ENCODE measurements around the gene WDFY2. TPM values are rescaled to one million over a fixed set of nuclear protein-coding genes. Genes with fewer than 3 reads are reported as not detected.

The WDFY2 gene
- total and polyA plus RNA-seq, 4 donors: 3.4 to 10.5 (median 5.8) TPM

DNA sequence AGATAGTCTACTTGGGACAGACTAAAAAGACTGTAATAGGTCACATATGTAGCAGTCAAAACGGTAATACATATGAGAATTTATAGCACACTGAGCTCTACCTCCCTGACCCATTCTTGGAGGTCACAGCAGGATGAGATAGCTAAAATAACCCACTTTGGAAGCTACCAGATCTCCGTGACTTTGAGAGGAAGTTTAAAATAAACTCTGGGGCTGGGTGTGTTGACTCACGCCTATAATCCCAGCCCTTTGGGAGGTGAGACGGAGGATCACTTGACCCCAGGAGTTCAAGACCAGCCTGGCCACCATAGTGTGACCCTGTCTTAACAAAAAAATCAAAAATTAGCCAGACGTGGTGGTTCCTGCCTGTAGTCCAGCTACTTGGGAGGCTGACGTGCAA lies 174.4 kb downstream of the WDFY2 start (continued):
- TF ChIP-seq, protein P1, sequence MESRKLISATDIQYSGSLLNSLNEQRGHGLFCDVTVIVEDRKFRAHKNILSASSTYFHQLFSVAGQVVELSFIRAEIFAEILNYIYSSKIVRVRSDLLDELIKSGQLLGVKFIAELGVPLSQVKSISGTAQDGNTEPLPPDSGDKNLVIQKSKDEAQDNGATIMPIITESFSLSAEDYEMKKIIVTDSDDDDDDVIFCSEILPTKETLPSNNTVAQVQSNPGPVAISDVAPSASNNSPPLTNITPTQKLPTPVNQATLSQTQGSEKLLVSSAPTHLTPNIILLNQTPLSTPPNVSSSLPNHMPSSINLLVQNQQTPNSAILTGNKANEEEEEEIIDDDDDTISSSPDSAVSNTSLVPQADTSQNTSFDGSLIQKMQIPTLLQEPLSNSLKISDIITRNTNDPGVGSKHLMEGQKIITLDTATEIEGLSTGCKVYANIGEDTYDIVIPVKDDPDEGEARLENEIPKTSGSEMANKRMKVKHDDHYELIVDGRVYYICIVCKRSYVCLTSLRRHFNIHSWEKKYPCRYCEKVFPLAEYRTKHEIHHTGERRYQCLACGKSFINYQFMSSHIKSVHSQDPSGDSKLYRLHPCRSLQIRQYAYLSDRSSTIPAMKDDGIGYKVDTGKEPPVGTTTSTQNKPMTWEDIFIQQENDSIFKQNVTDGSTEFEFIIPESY (IDR thresholded peaks at IDR 0.05): no peak
- TF ChIP-seq JUND (IDR thresholded peaks at IDR 0.05): no peak
- TF ChIP-seq, protein P2, sequence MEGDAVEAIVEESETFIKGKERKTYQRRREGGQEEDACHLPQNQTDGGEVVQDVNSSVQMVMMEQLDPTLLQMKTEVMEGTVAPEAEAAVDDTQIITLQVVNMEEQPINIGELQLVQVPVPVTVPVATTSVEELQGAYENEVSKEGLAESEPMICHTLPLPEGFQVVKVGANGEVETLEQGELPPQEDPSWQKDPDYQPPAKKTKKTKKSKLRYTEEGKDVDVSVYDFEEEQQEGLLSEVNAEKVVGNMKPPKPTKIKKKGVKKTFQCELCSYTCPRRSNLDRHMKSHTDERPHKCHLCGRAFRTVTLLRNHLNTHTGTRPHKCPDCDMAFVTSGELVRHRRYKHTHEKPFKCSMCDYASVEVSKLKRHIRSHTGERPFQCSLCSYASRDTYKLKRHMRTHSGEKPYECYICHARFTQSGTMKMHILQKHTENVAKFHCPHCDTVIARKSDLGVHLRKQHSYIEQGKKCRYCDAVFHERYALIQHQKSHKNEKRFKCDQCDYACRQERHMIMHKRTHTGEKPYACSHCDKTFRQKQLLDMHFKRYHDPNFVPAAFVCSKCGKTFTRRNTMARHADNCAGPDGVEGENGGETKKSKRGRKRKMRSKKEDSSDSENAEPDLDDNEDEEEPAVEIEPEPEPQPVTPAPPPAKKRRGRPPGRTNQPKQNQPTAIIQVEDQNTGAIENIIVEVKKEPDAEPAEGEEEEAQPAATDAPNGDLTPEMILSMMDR (IDR thresholded peaks at IDR 0.05; ENCODE audit: low read depth, low read length, missing input control): no peak

DNA sequence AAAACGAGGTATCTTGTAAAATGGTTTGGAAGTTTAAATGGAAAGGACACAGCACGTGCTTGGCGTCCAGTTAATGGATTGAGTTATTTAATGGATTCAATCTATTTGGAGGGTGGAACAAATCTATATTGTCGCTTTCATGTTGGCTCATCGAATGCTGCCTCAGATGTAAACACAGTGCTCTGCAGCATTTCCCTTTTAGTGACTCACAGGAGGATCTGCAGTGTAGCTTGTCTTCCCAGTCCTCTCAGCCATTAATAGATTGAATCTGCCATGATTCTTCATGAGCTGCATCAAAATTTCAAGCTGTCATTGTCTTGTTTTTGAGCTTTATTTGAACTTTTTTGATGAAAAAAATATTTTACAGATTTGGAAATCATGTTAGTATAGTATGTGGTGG lies 175.0 kb downstream of the WDFY2 start:
- Histone ChIP-seq H3K9ac (ENCODE audit: low read depth in 1 of 2, low read length in 2 of 2) (no peak overlapping the region), H3K9me3 (ENCODE audit: control insufficient read depth in 4 of 4, low read length in 3 of 4) (no peaks in the 10 kb centered on the region), H3K27ac (ENCODE audit: low read depth in 1 of 2, low read length in 2 of 2) (no peak overlapping the region), H3K4me1 (ENCODE audit: control insufficient read depth in 4 of 4, insufficient read depth in 4 of 4, low read length in 3 of 4) (no peaks in the 10 kb centered on the region), H3K27me3 (ENCODE audit: control insufficient read depth in 4 of 4, insufficient read depth in 4 of 4, low read length in 3 of 4) (no peaks in the 10 kb centered on the region), H3K36me3 (ENCODE audit: control insufficient read depth in 4 of 4, insufficient read depth in 3 of 4, low read depth in 1 of 4, low read length in 3 of 4) (peaks cover 14 to 57% (median 28%) of the 10 kb centered on the region in 4 donors), H3K4me3 (ENCODE audit: low read depth in 1 of 3, low read length in 3 of 3) (no peak overlapping the region)
- no peak for TF ChIP-seq YY1 (IDR thresholded peaks at IDR 0.05)
- TF ChIP-seq HNF4A (conservative IDR thresholded peaks at IDR 0.05): no peak
- TF ChIP-seq, protein P3, sequence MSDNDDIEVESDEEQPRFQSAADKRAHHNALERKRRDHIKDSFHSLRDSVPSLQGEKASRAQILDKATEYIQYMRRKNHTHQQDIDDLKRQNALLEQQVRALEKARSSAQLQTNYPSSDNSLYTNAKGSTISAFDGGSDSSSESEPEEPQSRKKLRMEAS (IDR thresholded peaks at IDR 0.05): no peak
- TF ChIP-seq HNF4G (IDR thresholded peaks at IDR 0.05): no peak
- DNase-seq (ENCODE audit: low spot score): no peak
- 94% methylated on average over 5 of the region's 5 CpGs for WGBS

DNA sequence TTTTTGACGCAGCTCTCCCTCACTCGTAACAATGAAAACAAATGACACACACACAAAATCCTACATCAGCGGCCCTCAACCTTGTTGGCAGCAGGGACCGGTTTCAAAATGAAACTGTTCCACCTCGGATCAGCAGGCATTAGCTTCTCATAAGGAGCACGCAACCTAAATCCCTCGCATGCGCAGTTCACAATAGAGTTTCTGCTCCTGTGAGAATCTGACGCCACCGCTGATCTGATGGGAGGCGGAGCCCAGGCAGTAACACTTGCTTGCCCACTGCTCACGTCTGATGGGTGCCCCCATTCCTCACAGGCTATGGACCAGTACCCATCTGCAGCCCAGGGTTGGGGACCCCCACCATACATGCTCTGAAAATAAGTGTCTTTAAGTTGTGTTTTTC lies 176.3 kb downstream of the WDFY2 start:
- H3K27me3 ChIP-seq (ENCODE audit: control insufficient read depth in 4 of 4, insufficient read depth in 4 of 4, low read length in 3 of 4): no peaks in the 10 kb centered on the region
- DNase-seq (ENCODE audit: low spot score): no peak
- no peak overlapping the region for H3K4me3 ChIP-seq (ENCODE audit: low read depth in 1 of 3, low read length in 3 of 3)
- TF ChIP-seq GABPA (IDR thresholded peaks at IDR 0.05 in 1 of 2, conservative IDR thresholded peaks at IDR 0.05 in 1 of 2) (no peak), HNF4G (IDR thresholded peaks at IDR 0.05) (no peak), RAD21 (IDR thresholded peaks at IDR 0.05) (no peak)
- H3K27ac ChIP-seq (ENCODE audit: low read depth in 1 of 2, low read length in 2 of 2): no peak overlapping the region
- H3K9ac ChIP-seq (ENCODE audit: low read depth in 1 of 2, low read length in 2 of 2): no peak overlapping the region
- WGBS: 95% methylated on average over 12 of the region's 12 CpGs
- H3K4me1 ChIP-seq (ENCODE audit: control insufficient read depth in 4 of 4, insufficient read depth in 4 of 4, low read length in 3 of 4): no peaks in the 10 kb centered on the region
- H3K9me3 ChIP-seq (ENCODE audit: control insufficient read depth in 4 of 4, low read length in 3 of 4): no peaks in the 10 kb centered on the region
- H3K36me3 ChIP-seq (ENCODE audit: control insufficient read depth in 4 of 4, insufficient read depth in 3 of 4, low read depth in 1 of 4, low read length in 3 of 4): peaks cover 12 to 49% (median 30%) of the 10 kb centered on the region in 4 donors

DNA sequence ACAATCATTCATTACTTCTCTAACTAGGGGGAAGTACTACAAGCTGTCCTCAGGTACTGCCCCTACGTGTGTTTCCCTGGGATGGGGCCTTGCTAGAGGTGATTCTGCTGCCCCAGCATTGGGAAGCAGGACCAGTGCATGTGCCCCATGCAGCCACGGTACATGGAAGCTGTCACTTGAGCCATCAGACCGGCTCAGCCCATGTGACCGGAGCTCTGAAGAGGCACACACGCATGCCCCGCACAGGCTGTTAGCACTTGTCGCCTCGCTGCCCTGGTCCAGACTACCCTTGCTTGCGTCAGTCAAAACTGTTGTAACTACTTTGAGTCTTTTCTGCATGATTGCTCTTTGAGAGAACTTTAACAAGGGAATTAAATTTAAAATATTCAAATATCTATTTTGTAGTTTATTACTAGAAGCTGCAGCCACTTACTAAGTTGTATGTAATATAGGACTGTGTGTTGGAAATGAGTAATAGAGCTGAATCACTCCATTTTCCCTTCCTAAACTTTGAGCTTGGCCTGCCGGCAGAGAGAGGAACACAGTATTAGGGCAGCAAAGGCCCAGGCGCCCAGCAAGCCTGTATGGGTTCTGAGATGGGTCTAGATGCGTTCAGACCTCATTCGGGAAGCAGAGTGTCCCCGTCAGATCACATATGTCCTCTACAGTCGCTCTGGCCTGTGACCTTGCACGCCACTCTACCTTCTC lies 177.5 kb downstream of the WDFY2 start:
- no peaks in the 10 kb centered on the region for H3K4me1 ChIP-seq (ENCODE audit: control insufficient read depth in 4 of 4, insufficient read depth in 4 of 4, low read length in 3 of 4)
- H3K27me3 ChIP-seq (ENCODE audit: control insufficient read depth in 4 of 4, insufficient read depth in 4 of 4, low read length in 3 of 4): no peaks in the 10 kb centered on the region
- TF ChIP-seq TAF1 (conservative IDR thresholded peaks at IDR 0.05): no peak
- TF ChIP-seq FOXA2 (IDR thresholded peaks at IDR 0.05): no peak
- TF ChIP-seq, protein P1 (IDR thresholded peaks at IDR 0.05): no peak
- no peak for TF ChIP-seq GABPA (IDR thresholded peaks at IDR 0.05 in 1 of 2, conservative IDR thresholded peaks at IDR 0.05 in 1 of 2)
- no peak overlapping the region for H3K9ac ChIP-seq (ENCODE audit: low read depth in 1 of 2, low read length in 2 of 2)
- no peak for DNase-seq (ENCODE audit: low spot score)
- H3K4me3 ChIP-seq (ENCODE audit: low read depth in 1 of 3, low read length in 3 of 3): no peak overlapping the region
- no peak overlapping the region for H3K27ac ChIP-seq (ENCODE audit: low read depth in 1 of 2, low read length in 2 of 2)
- H3K36me3 ChIP-seq (ENCODE audit: control insufficient read depth in 4 of 4, insufficient read depth in 3 of 4, low read depth in 1 of 4, low read length in 3 of 4): peaks cover 4 to 40% (median 23%) of the 10 kb centered on the region in 4 donors
- WGBS: 99% methylated on average over 16 of the region's 16 CpGs
- no peaks in the 10 kb centered on the region for H3K9me3 ChIP-seq (ENCODE audit: control insufficient read depth in 4 of 4, low read length in 3 of 4)
